ENCODE results near the gene ZNF416.

The ZNF416 gene

GRCh38 chr19:57578487-57579205 is at the start of gene ZNF416:
Gene ZNF416 (minus strand): TSS chr19:57578911. CDS start chr19:57578704, 207 bp downstream.
- in situ Hi-C loops (cut with MboI; ENCODE audit: low sequenced_read_pairs) = no loop called here

GRCh38 chr19:57623091-57623490 is 44.4 kb upstream of the ZNF416 start:
- in situ Hi-C loops (cut with MboI; ENCODE audit: low sequenced_read_pairs) = no loop called here

GRCh38 chr19:57620673-57621348 is 42.1 kb upstream of the ZNF416 start:
- in situ Hi-C loops (cut with MboI; ENCODE audit: low sequenced_read_pairs) = no loop called here

GRCh38 chr19:57615346-57615745 is 36.6 kb upstream of the ZNF416 start:
- in situ Hi-C loops (cut with MboI; ENCODE audit: low sequenced_read_pairs) = no loop called here

GRCh38 chr19:57613941-57614743 is 35.4 kb upstream of the ZNF416 start, which contains the start of gene ZNF134:
Gene ZNF134 (plus strand): TSS chr19:57614242. CDS start chr19:57619469, 5,227 bp downstream.
- in situ Hi-C loops (cut with MboI; ENCODE audit: low sequenced_read_pairs) = no loop called here

GRCh38 chr19:57611113-57611512 is 32.4 kb upstream of the ZNF416 start:
- in situ Hi-C loops (cut with MboI; ENCODE audit: low sequenced_read_pairs) = no loop called here

- in situ Hi-C loops (cut with MboI; ENCODE audit: low sequenced_read_pairs) = no loop called here
Measured at GRCh38 chr19:57606931-57607330, 28.2 kb upstream of the ZNF416 start.

GRCh38 chr19:57599761-57600383 is 21.2 kb upstream of the ZNF416 start, which contains the start of gene ZNF530:
Gene ZNF530 (plus strand): TSS chr19:57599885. CDS start chr19:57604346, 4,461 bp downstream.
- in situ Hi-C loops (cut with MboI; ENCODE audit: low sequenced_read_pairs) = no loop called here

GRCh38 chr19:57599377-57599760 is 20.7 kb upstream of the ZNF416 start:
- in situ Hi-C loops (cut with MboI; ENCODE audit: low sequenced_read_pairs) = no loop called here

- in situ Hi-C loops (cut with MboI; ENCODE audit: low sequenced_read_pairs) = no loop called here
Measured at GRCh38 chr19:57587529-57587928, 8.8 kb upstream of the ZNF416 start.

- in situ Hi-C loops (cut with MboI; ENCODE audit: low sequenced_read_pairs) = no loop called here
Measured at GRCh38 chr19:57583521-57584416, 5.1 kb upstream of the ZNF416 start, which contains the start of gene ZIK1. Gene ZIK1 (plus strand): TSS chr19:57584145. CDS start chr19:57584357, 212 bp downstream.

- in situ Hi-C loops (cut with MboI; ENCODE audit: low sequenced_read_pairs) = no loop called here
Measured at GRCh38 chr19:57583104-57583520, 4.4 kb upstream of the ZNF416 start.

GRCh38 chr19:57576661-57577060 is 2.0 kb downstream of the ZNF416 start:
- in situ Hi-C loops (cut with MboI; ENCODE audit: low sequenced_read_pairs) = no loop called here

GRCh38 chr19:57572415-57572947 is 6.2 kb downstream of the ZNF416 start:
- in situ Hi-C loops (cut with MboI; ENCODE audit: low sequenced_read_pairs) = no loop called here

- in situ Hi-C loops (cut with MboI; ENCODE audit: low sequenced_read_pairs) = no loop called here
Measured at GRCh38 chr19:57570707-57571106, 8.0 kb downstream of the ZNF416 start.

- in situ Hi-C loops (cut with MboI; ENCODE audit: low sequenced_read_pairs) = no loop called here
Measured at GRCh38 chr19:57566396-57567265, 12.1 kb downstream of the ZNF416 start.

GRCh38 chr19:57563547-57563946 is 15.2 kb downstream of the ZNF416 start:
- in situ Hi-C loops (cut with MboI; ENCODE audit: low sequenced_read_pairs) = no loop called here

- in situ Hi-C loops (cut with MboI; ENCODE audit: low sequenced_read_pairs) = no loop called here
Measured at GRCh38 chr19:57560049-57560491, 18.6 kb downstream of the ZNF416 start.

Data from HL-60/S4 (cell line).